Measurements from ENCODE around the gene CENPS. TPM values are rescaled to one million over a fixed set of nuclear protein-coding genes. Genes with fewer than 3 reads are reported as not detected.
"Not testable (repeated sequence)": the region's sequence is repeated elsewhere in the genome, so short reads cannot be mapped to it uniquely, and the experiment has no call there.

The CENPS gene
- total RNA-seq, 4 donors from 2014 or later = 6.8 to 94.1 (median 11.8) TPM

- Histone ChIP-seq H3K4me1 (peaks cover 0 to 8% (median 4%) of the 10 kb centered on the region in 4 donors), H3K27ac (no peak overlapping the region), H3K4me3 (no peak overlapping the region), H3K36me3 (peaks cover 0 to 40% (median 0%) of the 10 kb centered on the region in 3 donors), H3K9me3 (no peaks in the 10 kb centered on the region), H3K27me3 (no peaks in the 10 kb centered on the region)
- no peak for DNase-seq
- TF ChIP-seq POLR2A (IDR thresholded peaks at IDR 0.05) = no peak
- TF ChIP-seq CTCF (IDR thresholded peaks at IDR 0.05) = no peak
Observed at GRCh38 chr1:10470043-10470442, 39.8 kb downstream of the CENPS start.

- H3K36me3 ChIP-seq = peaks cover 0 to 24% (median 0%) of the 10 kb centered on the region in 3 donors
- H3K4me1 ChIP-seq = peaks cover 0 to 20% (median 10%) of the 10 kb centered on the region in 4 donors
- DNase-seq = no peak
- no peaks in the 10 kb centered on the region for H3K9me3 ChIP-seq
- no peak for TF ChIP-seq CTCF (IDR thresholded peaks at IDR 0.05)
- TF ChIP-seq POLR2A (IDR thresholded peaks at IDR 0.05) = no peak
- H3K27ac ChIP-seq = peak overlapping the region; percentile 54 to 82 (median 72)
- no peaks in the 10 kb centered on the region for H3K27me3 ChIP-seq
- H3K4me3 ChIP-seq = peak overlapping the region; percentile 64 to 95 (median 74)
Observed at GRCh38 chr1:10471411-10472219, 41.4 kb downstream of the CENPS start.

- Histone ChIP-seq H3K4me3 (peak within 1 kb of the TSS; percentile 64 to 95 (median 74)), H3K27ac (peak within 1 kb of the TSS; percentile 54 to 82 (median 72)), H3K9me3 (no peaks in the 10 kb centered on the region), H3K27me3 (no peaks in the 10 kb centered on the region), H3K36me3 (peaks cover 0 to 18% (median 0%) of the 10 kb centered on the region in 3 donors), H3K4me1 (peaks cover 0 to 24% (median 10%) of the 10 kb centered on the region in 4 donors)
- DNase-seq = peak; percentile 92 to 97 (median 97)
- peak; percentile 22 to 40 for TF ChIP-seq POLR2A (IDR thresholded peaks at IDR 0.05)
- peak in 1 of 6 experiments; percentile 8 for TF ChIP-seq CTCF (IDR thresholded peaks at IDR 0.05)
Observed at GRCh38 chr1:10472220-10473144, 42.2 kb downstream of the CENPS start, which contains the start of gene DFFA. Gene DFFA, minus strand, starts transcription at chr1:10472529. Its CDS starts 71 bp downstream, at chr1:10472458.

GRCh38 chr1:10473145-10473765 lies 43.0 kb downstream of the CENPS start:
- TF ChIP-seq CTCF (IDR thresholded peaks at IDR 0.05) (no peak), POLR2A (IDR thresholded peaks at IDR 0.05) (no peak)
- H3K4me1 ChIP-seq = peaks cover 0 to 24% (median 10%) of the 10 kb centered on the region in 4 donors
- H3K27ac ChIP-seq = peak overlapping the region in 2 of 4 donors; percentile 54 to 82
- H3K4me3 ChIP-seq = no peak overlapping the region
- H3K27me3 ChIP-seq = no peaks in the 10 kb centered on the region
- no peaks in the 10 kb centered on the region for H3K9me3 ChIP-seq
- DNase-seq = no peak
- peaks cover 0 to 10% (median 0%) of the 10 kb centered on the region in 3 donors for H3K36me3 ChIP-seq

GRCh38 chr1:10474309-10474612 lies 44.0 kb downstream of the CENPS start:
- H3K27me3 ChIP-seq, DNase-seq, H3K36me3 ChIP-seq, H3K9me3 ChIP-seq: not testable (repeated sequence)
- H3K27ac ChIP-seq = peak overlapping the region; percentile 86 to 90 (median 88)
- H3K4me1 ChIP-seq = peaks cover 0 to 24% (median 10%) of the 10 kb centered on the region in 4 donors
- H3K4me3 ChIP-seq = peak overlapping the region; percentile 71 to 99 (median 89)

Data from Peyer's patch (tissue), 4 donors.